Measurements from ENCODE around the gene PLCXD3. TPM values are rescaled to one million over a fixed set of nuclear protein-coding genes. Genes with fewer than 3 reads are reported as not detected.

Gene PLCXD3
- total RNA-seq, 1 donor from 2014 or later, result 0.93 TPM

- no peaks in the 10 kb centered on the region for H3K9me3 Mint-ChIP-seq (ENCODE audit: unreplicated experiment)
- no peak for TF ChIP-seq CTCF (IDR thresholded peaks at IDR 0.05; ENCODE audit: partially characterized antibody, unreplicated experiment)
- H3K27me3 Mint-ChIP-seq (ENCODE audit: unreplicated experiment), result no peaks in the 10 kb centered on the region
- no peaks in the 10 kb centered on the region for H3K36me3 Mint-ChIP-seq (ENCODE audit: unreplicated experiment)
- no peak for DNase-seq
- H3K4me1 Mint-ChIP-seq (ENCODE audit: low read depth, unreplicated experiment), result no peaks in the 10 kb centered on the region
- no peak overlapping the region for H3K27ac Mint-ChIP-seq (ENCODE audit: unreplicated experiment)
- H3K4me3 Mint-ChIP-seq (ENCODE audit: unreplicated experiment), result no peak overlapping the region
These were observed 204.4 kb downstream of the PLCXD3 start for GRCh38 chr5:41306005-41306404.

- Mint-ChIP-seq H3K4me1 (ENCODE audit: low read depth, unreplicated experiment) (no peaks in the 10 kb centered on the region), H3K9me3 (ENCODE audit: unreplicated experiment) (no peaks in the 10 kb centered on the region), H3K27ac (ENCODE audit: unreplicated experiment) (no peak overlapping the region), H3K36me3 (ENCODE audit: unreplicated experiment) (no peaks in the 10 kb centered on the region), H3K4me3 (ENCODE audit: unreplicated experiment) (no peak overlapping the region), H3K27me3 (ENCODE audit: unreplicated experiment) (peaks cover 2% of the 10 kb centered on the region)
- TF ChIP-seq CTCF (IDR thresholded peaks at IDR 0.05; ENCODE audit: partially characterized antibody, unreplicated experiment), result no peak
- DNase-seq, result no peak
These were observed 205.3 kb downstream of the PLCXD3 start for GRCh38 chr5:41305056-41305455.

- Mint-ChIP-seq H3K4me3 (ENCODE audit: unreplicated experiment) (no peak overlapping the region), H3K36me3 (ENCODE audit: unreplicated experiment) (no peaks in the 10 kb centered on the region), H3K27ac (ENCODE audit: unreplicated experiment) (no peak overlapping the region), H3K9me3 (ENCODE audit: unreplicated experiment) (no peaks in the 10 kb centered on the region), H3K4me1 (ENCODE audit: low read depth, unreplicated experiment) (no peaks in the 10 kb centered on the region), H3K27me3 (ENCODE audit: unreplicated experiment) (peaks cover 2% of the 10 kb centered on the region)
- TF ChIP-seq CTCF (IDR thresholded peaks at IDR 0.05; ENCODE audit: partially characterized antibody, unreplicated experiment), result no peak
- DNase-seq, result no peak
These were observed 214.3 kb downstream of the PLCXD3 start for GRCh38 chr5:41296066-41296465.

- TF ChIP-seq CTCF (IDR thresholded peaks at IDR 0.05; ENCODE audit: partially characterized antibody, unreplicated experiment), result no peak
- no peaks in the 10 kb centered on the region for H3K9me3 Mint-ChIP-seq (ENCODE audit: unreplicated experiment)
- no peak overlapping the region for H3K4me3 Mint-ChIP-seq (ENCODE audit: unreplicated experiment)
- DNase-seq, result no peak
- no peaks in the 10 kb centered on the region for H3K36me3 Mint-ChIP-seq (ENCODE audit: unreplicated experiment)
- no peaks in the 10 kb centered on the region for H3K4me1 Mint-ChIP-seq (ENCODE audit: low read depth, unreplicated experiment)
- peaks cover 2% of the 10 kb centered on the region for H3K27me3 Mint-ChIP-seq (ENCODE audit: unreplicated experiment)
- H3K27ac Mint-ChIP-seq (ENCODE audit: unreplicated experiment), result no peak overlapping the region
These were observed 219.1 kb downstream of the PLCXD3 start for GRCh38 chr5:41291323-41291722.

GRCh38 chr5:41290810-41291209, 219.6 kb downstream of the PLCXD3 start:
- no peaks in the 10 kb centered on the region for H3K36me3 Mint-ChIP-seq (ENCODE audit: unreplicated experiment)
- DNase-seq, result no peak
- peaks cover 2% of the 10 kb centered on the region for H3K27me3 Mint-ChIP-seq (ENCODE audit: unreplicated experiment)
- no peak overlapping the region for H3K4me3 Mint-ChIP-seq (ENCODE audit: unreplicated experiment)
- TF ChIP-seq CTCF (IDR thresholded peaks at IDR 0.05; ENCODE audit: partially characterized antibody, unreplicated experiment), result no peak
- H3K4me1 Mint-ChIP-seq (ENCODE audit: low read depth, unreplicated experiment), result no peaks in the 10 kb centered on the region
- no peak overlapping the region for H3K27ac Mint-ChIP-seq (ENCODE audit: unreplicated experiment)
- no peaks in the 10 kb centered on the region for H3K9me3 Mint-ChIP-seq (ENCODE audit: unreplicated experiment)

Data from glutamatergic neuron (in vitro differentiated cells).